Panc1 (cell line): ENCODE results near the gene CNOT1. TPM values are rescaled to one million over a fixed set of nuclear protein-coding genes. Genes with fewer than 3 reads are reported as not detected.
"Not testable (repeated sequence)": the region's sequence is repeated elsewhere in the genome, so short reads cannot be mapped to it uniquely, and the experiment has no call there.

Experiments
- ATAC-seq: fragments of 200-7000 bp; cut with Tn5 transposase; 2 replicates; pipeline ENCODE4 v1.9.1; 2020; ENCODE audit warnings: mild to moderate bottlenecking, moderate library complexity
- BruUV-seq: library from RNA; stranded (reverse); fragments of 400-500 nt; replicated peaks from 2 replicates; lab custom pipeline; 2021; lab: Mats Ljungman, UMichigan
- CTCF ChIA-PET: fragments of 300-600 bp; sonication (Branson Sonifier 250); formaldehyde crosslinking; loops from one replicate; lab custom pipeline; 2022; ENCODE audit warnings: antibody characterized with exemption; lab: Charles Lee
- POLR2A ChIA-PET: fragments of 300-600 bp; sonication (Branson Sonifier 250); formaldehyde crosslinking; loops from one replicate; lab custom pipeline; 2022; ENCODE audit warnings: antibody characterized with exemption; lab: Charles Lee
- DNase-seq: peaks from one replicate; pipeline ENCODE4 v3.0.0-alpha.2; 2010; ENCODE audit warnings: low read depth, low spot score
- H3K27ac ChIP-seq: 2 replicates; pipeline ENCODE4 v1.5.1; 2011; ENCODE audit warnings: mild to moderate bottlenecking, low read length, inconsistent platforms
- H3K27me3 ChIP-seq: fragments of 200-500 bp; sonication (Bioruptor generic); 2 replicates; pipeline ENCODE4 v1.6.0; 2014; ENCODE audit warnings: low read length, inconsistent platforms; ENCODE audit not compliant: control insufficient read depth, insufficient read depth
- H3K36me3 ChIP-seq: fragments of 200-500 bp; sonication (Bioruptor generic); 2 replicates; pipeline ENCODE4 v1.5.1; 2014; ENCODE audit warnings: inconsistent platforms, mild to moderate bottlenecking, low read length, moderate library complexity; ENCODE audit not compliant: control insufficient read depth, insufficient read depth
- H3K4me1 ChIP-seq: 2 replicates; pipeline ENCODE4 v1.5.1; 2011; ENCODE audit warnings: inconsistent platforms, mild to moderate bottlenecking, low read length, moderate library complexity; ENCODE audit not compliant: control insufficient read depth, insufficient read depth
- H3K4me3 ChIP-seq, 2 experiments: 2 replicates each; pipeline ENCODE4 v1.5.1; 2011 to 2012; ENCODE audit warnings: low read depth in 2 of 2, low read length in 2 of 2, mild to moderate bottlenecking in 2 of 2, inconsistent platforms in 1 of 2, moderate library complexity in 1 of 2
- H3K9me3 ChIP-seq: fragments of 200-500 bp; sonication (Bioruptor generic); 2 replicates; pipeline ENCODE4 v1.5.1; 2014; ENCODE audit warnings: low read depth, mild to moderate bottlenecking, inconsistent platforms, low read length, moderate library complexity; ENCODE audit not compliant: control insufficient read depth, insufficient read depth
- POLR2AphosphoS5 ChIP-seq: IDR thresholded peaks from 2 replicates; pipeline ENCODE4 v1.6.1; 2012; ENCODE audit warnings: mild to moderate bottlenecking, low read depth, low read length, moderate library complexity
- SIN3A ChIP-seq: IDR thresholded peaks from 2 replicates; pipeline ENCODE4 v1.6.1; 2012; ENCODE audit warnings: low read depth, mild to moderate bottlenecking, low read length, moderate library complexity, borderline replicate concordance; ENCODE audit not compliant: insufficient read depth
- TCF7L2 ChIP-seq: IDR thresholded peaks from 2 replicates; pipeline ENCODE4 v1.6.1; 2011; ENCODE audit warnings: mild to moderate bottlenecking, low read depth, low read length, inconsistent platforms
- in situ Hi-C: cut with HindIII; loops from 2 replicates; pipeline ENCODE4 v1.10.0; 2016; ENCODE audit warnings: low sequenced_read_pairs, low pct_unique_long_range_greater_than_20kb
- intact Hi-C: fragments of 100-400 bp; cut with micrococcal nuclease; formaldehyde crosslinking; loops from one replicate; pipeline ENCODE4 v1.10.0; 2022; ENCODE audit not compliant: unreplicated experiment
- total RNA-seq: library from RNA; stranded (reverse); gene quantifications from one replicate; pipeline ENCODE4 v1.2.1, GENCODE V29; 2021; ENCODE audit not compliant: unreplicated experiment
- TF ChIP-seq, protein P1 (sequence below), 2 experiments: IDR thresholded peaks; 2 replicates each; pipeline ENCODE4 v1.6.1; 2011 to 2012; ENCODE audit warnings: low read depth in 2 of 2, control low read depth in 1 of 2, low read length in 1 of 2, mild to moderate bottlenecking in 1 of 2, moderate library complexity in 1 of 2; ENCODE audit not compliant: insufficient read depth in 1 of 2
- TF ChIP-seq, protein P2 (sequence below): fragments of 450-650 bp; IDR thresholded peaks from 2 replicates; pipeline ENCODE4 v1.5.1; 2017; ENCODE audit warnings: mild to moderate bottlenecking

The CNOT1 gene
- total RNA-seq, 1 experiment from 2014 or later: 170 TPM

DNA sequence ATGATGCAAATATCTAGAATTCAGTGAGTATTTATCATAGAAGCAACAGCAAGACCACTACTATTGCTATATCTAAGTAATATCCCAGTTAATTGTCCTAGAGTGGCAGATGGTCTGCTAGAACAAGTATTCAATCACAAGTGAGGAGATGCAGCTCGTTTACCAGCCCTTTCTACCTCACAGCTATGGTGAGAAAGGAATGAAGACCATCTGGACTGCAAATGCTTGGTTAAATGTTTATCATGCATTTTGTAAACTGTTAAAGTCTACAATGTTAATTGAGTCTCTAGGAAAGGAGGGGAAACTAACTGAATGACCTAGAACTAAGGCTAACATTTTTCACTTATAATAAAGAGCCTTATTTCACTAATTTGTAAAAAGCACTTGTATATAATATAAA is 52.5 kb downstream of the CNOT1 start:
- no peak overlapping the region for H3K4me3 ChIP-seq
- H3K27me3 ChIP-seq: no peaks in the 10 kb centered on the region
- peaks cover 50% of the 10 kb centered on the region for H3K36me3 ChIP-seq
- ChIA-PET POLR2A (no interaction called here), CTCF (interaction anchor here (0.6 kb wide), 1 partner anchor 53 kb away, joined by 8 read pairs; no protein-coding TSS in a partner anchor)
- ATAC-seq (no peak), DNase-seq (no peak)
- no peak overlapping the region for H3K27ac ChIP-seq
- no peaks in the 10 kb centered on the region for H3K9me3 ChIP-seq
- no peaks in the 10 kb centered on the region for H3K4me1 ChIP-seq
- no TSS peak for BruUV-seq
- TF ChIP-seq TCF7L2: no peak
- TF ChIP-seq, protein P1, sequence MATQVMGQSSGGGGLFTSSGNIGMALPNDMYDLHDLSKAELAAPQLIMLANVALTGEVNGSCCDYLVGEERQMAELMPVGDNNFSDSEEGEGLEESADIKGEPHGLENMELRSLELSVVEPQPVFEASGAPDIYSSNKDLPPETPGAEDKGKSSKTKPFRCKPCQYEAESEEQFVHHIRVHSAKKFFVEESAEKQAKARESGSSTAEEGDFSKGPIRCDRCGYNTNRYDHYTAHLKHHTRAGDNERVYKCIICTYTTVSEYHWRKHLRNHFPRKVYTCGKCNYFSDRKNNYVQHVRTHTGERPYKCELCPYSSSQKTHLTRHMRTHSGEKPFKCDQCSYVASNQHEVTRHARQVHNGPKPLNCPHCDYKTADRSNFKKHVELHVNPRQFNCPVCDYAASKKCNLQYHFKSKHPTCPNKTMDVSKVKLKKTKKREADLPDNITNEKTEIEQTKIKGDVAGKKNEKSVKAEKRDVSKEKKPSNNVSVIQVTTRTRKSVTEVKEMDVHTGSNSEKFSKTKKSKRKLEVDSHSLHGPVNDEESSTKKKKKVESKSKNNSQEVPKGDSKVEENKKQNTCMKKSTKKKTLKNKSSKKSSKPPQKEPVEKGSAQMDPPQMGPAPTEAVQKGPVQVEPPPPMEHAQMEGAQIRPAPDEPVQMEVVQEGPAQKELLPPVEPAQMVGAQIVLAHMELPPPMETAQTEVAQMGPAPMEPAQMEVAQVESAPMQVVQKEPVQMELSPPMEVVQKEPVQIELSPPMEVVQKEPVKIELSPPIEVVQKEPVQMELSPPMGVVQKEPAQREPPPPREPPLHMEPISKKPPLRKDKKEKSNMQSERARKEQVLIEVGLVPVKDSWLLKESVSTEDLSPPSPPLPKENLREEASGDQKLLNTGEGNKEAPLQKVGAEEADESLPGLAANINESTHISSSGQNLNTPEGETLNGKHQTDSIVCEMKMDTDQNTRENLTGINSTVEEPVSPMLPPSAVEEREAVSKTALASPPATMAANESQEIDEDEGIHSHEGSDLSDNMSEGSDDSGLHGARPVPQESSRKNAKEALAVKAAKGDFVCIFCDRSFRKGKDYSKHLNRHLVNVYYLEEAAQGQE (IDR thresholded peaks at IDR 0.05; ENCODE audit: insufficient read depth in 1 of 2, low read depth in 2 of 2, low read length in 1 of 2): no peak
- TF ChIP-seq, protein P2, sequence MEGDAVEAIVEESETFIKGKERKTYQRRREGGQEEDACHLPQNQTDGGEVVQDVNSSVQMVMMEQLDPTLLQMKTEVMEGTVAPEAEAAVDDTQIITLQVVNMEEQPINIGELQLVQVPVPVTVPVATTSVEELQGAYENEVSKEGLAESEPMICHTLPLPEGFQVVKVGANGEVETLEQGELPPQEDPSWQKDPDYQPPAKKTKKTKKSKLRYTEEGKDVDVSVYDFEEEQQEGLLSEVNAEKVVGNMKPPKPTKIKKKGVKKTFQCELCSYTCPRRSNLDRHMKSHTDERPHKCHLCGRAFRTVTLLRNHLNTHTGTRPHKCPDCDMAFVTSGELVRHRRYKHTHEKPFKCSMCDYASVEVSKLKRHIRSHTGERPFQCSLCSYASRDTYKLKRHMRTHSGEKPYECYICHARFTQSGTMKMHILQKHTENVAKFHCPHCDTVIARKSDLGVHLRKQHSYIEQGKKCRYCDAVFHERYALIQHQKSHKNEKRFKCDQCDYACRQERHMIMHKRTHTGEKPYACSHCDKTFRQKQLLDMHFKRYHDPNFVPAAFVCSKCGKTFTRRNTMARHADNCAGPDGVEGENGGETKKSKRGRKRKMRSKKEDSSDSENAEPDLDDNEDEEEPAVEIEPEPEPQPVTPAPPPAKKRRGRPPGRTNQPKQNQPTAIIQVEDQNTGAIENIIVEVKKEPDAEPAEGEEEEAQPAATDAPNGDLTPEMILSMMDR: no peak
- no peak for TF ChIP-seq POLR2AphosphoS5
- no peak for TF ChIP-seq SIN3A
- in situ Hi-C loops: no loop called here
- intact Hi-C loops: no loop called here

DNA sequence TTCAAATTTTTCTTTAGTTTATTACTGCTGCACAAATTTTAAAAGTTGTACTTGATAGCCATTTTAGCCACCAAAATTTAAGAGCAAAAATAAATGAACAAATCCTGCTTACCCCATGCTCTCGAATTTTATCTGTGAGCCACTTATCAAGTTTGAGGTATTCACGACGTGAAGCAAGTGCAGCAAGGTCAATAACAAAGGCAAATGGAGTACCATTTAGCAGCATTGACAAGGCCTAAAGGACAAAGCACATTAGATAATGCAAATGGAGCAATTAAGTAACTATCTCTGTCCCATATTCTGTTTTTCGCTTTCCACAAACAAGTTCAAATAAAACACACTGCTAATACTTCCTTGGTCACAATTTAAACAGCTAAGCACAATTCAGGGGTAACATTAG is 54.7 kb downstream of the CNOT1 start:
- ATAC-seq: no peak
- no TSS peak for BruUV-seq
- intact Hi-C loops: no loop called here
- Histone ChIP-seq H3K4me3 (no peak overlapping the region), H3K27ac (no peak overlapping the region), H3K4me1 (no peaks in the 10 kb centered on the region), H3K36me3 (peaks cover 37% of the 10 kb centered on the region), H3K9me3 (no peaks in the 10 kb centered on the region), H3K27me3 (no peaks in the 10 kb centered on the region)
- in situ Hi-C loops: no loop called here
- ChIA-PET CTCF (no interaction called here), POLR2A (no interaction called here)
- TF ChIP-seq, protein P2: no peak
- TF ChIP-seq TCF7L2 (no peak), POLR2AphosphoS5 (no peak), SIN3A (no peak)
- TF ChIP-seq, protein P1 (IDR thresholded peaks at IDR 0.05; ENCODE audit: insufficient read depth in 1 of 2, low read depth in 2 of 2, low read length in 1 of 2): no peak
- no peak for DNase-seq

DNA sequence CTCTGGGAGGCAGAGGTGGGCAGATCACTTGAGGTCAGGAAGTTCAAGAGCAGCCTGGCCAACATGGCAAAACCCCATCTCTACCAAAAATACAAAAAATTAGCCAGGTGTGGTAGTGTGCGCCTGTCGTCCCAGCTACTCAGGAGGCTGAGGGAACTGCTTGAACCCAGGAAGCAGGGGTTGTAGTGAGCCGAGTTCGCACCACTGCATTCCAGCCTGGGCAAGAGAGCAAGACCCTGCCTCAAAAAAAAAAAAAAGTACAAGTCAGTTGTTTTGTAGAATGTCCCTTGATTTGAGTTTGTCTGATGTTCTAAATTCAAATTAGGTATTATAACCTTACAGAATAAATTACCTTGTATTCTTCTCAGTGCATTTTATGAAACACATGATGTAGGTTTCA is 63.9 kb downstream of the CNOT1 start:
- H3K36me3 ChIP-seq, intact Hi-C loops, H3K4me3 ChIP-seq, DNase-seq, H3K27me3 ChIP-seq, H3K4me1 ChIP-seq, CTCF ChIA-PET, in situ Hi-C loops, H3K9me3 ChIP-seq, H3K27ac ChIP-seq, BruUV-seq, ATAC-seq: not testable (repeated sequence)
- POLR2A ChIA-PET: interaction anchor here (0.5 kb wide), 1 partner anchor 392 kb away, joined by 6 read pairs; no protein-coding TSS in a partner anchor
